Heart right ventricle (tissue), 16 donors: ENCODE measurements around the gene GDPD3. TPM values are rescaled to one million over a fixed set of nuclear protein-coding genes. Genes with fewer than 3 reads are reported as not detected.

Experiments used
- ATAC-seq, 8 donors: fragments of 200-7000 bp; cut with Tn5 transposase; one replicate each; pipeline ENCODE4 v1.9.1; 2020; ENCODE audit warnings: mild to moderate bottlenecking in 8 of 8, moderate library complexity in 8 of 8, moderate number of reproducible peaks in 1 of 8
- DNase-seq, 2 donors: peaks; one replicate each; pipeline ENCODE4 v3.0.0-alpha.2; 2020
- H3K27ac ChIP-seq, 10 donors: fragments of 200-600 bp; sonication (generic) in 2 of 10; one replicate each; pipeline versions ENCODE4 v1.5.0 to v1.8.0; 2020 to 2022; ENCODE audit warnings: mild to moderate bottlenecking in 3 of 10
- H3K27me3 ChIP-seq, 7 donors: fragments of 200-600 bp; one replicate each; pipeline ENCODE4 v1.8.0; 2021 to 2022; ENCODE audit warnings: mild to moderate bottlenecking in 2 of 7
- H3K36me3 ChIP-seq, 9 donors: fragments of 200-600 bp; sonication (generic) in 1 of 9; one replicate each; pipeline versions ENCODE4 v1.5.0 to v1.8.0; 2020 to 2022; ENCODE audit warnings: mild to moderate bottlenecking in 2 of 9
- H3K4me1 ChIP-seq, 9 donors: fragments of 200-600 bp; sonication (generic) in 1 of 9; one replicate each; pipeline versions ENCODE4 v1.5.0 to v1.8.0; 2020 to 2022; ENCODE audit warnings: mild to moderate bottlenecking in 4 of 9
- H3K4me3 ChIP-seq, 10 donors: fragments of 200-600 bp; sonication (generic) in 2 of 10; one replicate each; pipeline versions ENCODE4 v1.5.0 to v1.8.0; 2020 to 2022; ENCODE audit warnings: mild to moderate bottlenecking in 7 of 10, moderate library complexity in 2 of 10
- H3K9me3 ChIP-seq, 11 donors: fragments of 200-600 bp in 10 of 11; sonication (generic) in 2 of 11; one replicate each; pipeline versions ENCODE4 v1.5.0 to v1.8.0; 2013 to 2022; ENCODE audit warnings: mild to moderate bottlenecking in 2 of 11, control low read depth in 1 of 11, moderate library complexity in 1 of 11
- WGBS, 2 donors: extraction: QIAGEN DNeasy Blood & Tissue Kit; methylation state at CpG; one replicate each; pipeline ENCODE4 v1.1.7; 2013; ENCODE audit warnings: inconsistent platforms in 1 of 2; 5-methylcytosine and 5-hydroxymethylcytosine counted together
- intact Hi-C, 10 donors: fragments of 100-400 bp; cut with DNase I; formaldehyde crosslinking; loops; one replicate each; pipeline versions ENCODE4 v1.11.1 to v1.14.2; 2022
- polyA plus RNA-seq, 2 donors: library from polyadenylated mRNA; stranded (reverse); fragments of 200-250 nt; gene quantifications; one replicate each; pipeline ENCODE4 v1.2.3, GENCODE V29; 2013
- total RNA-seq, 10 donors: library from RNA; stranded (reverse); fragmentation: NEBNext Ultra II Directional in 3 of 10; extraction: Animal tissue kit (Norgen Biotek cat#: 25700) in 3 of 10; gene quantifications; one replicate each; pipeline versions ENCODE4 v1.2.1 to v1.2.4, GENCODE V29; 2021 to 2023
- TF ChIP-seq, protein P1 (sequence below), 9 donors: fragments of 200-600 bp; sonication (generic) in 2 of 9; IDR thresholded peaks; one replicate each; pipeline versions ENCODE4 v1.5.0 to v1.8.0; 2021 to 2022; ENCODE audit warnings: antibody characterized with exemption in 9 of 9, mild to moderate bottlenecking in 5 of 9, moderate library complexity in 1 of 9
- donor health status: Arrhythmogenic right ventricular cardiomyopathy.
- donor health status: ischemic (EF 13 %, LVEDD 7.1; RV severe dilation, severe dysfunction).
- donor health status: healthy with polysubstance abuse.
- donor health status: DM: no; HTN: yes; CAD: no.
- donor health status: DM: no; HTN: no; CAD: no.
- donor health status: ischemic (EF 25% LVEDD 6.9; RV normal size, moderate dysfunction).
- donor health status: ischemic (EF 25% LVEDD 5.7; RV mildly dilated, moderate dysfunction).
- donor health status: healthy.
- donor health status: DM: yes; HTN: yes; CAD: no.
- donor health status: Ischemic cardiomyopathy.
- donor health status: ischemic (EF 35%, LVEDD 5.7; RV mildly dilated, moderate dysfunction).
- donor health status: nonischemic (EF 11% LVEDD 7.7; RV severe dilation, severe dysfunction).
- donor health status: DM: yes; HTN: yes; CAD: no.
- donor health status: PGD.
- donor health status: ischemic (EF 29% LVEDD 5.4; RV normal size, mild dysfunction).
- donor health status: nonischemic (EF 23%, LVEDD 6.1; RV moderate dilation, normal function).

The GDPD3 gene
- total and polyA plus RNA-seq, 12 donors, result 0.85 to 6.4 (median 1.5) TPM

DNA sequence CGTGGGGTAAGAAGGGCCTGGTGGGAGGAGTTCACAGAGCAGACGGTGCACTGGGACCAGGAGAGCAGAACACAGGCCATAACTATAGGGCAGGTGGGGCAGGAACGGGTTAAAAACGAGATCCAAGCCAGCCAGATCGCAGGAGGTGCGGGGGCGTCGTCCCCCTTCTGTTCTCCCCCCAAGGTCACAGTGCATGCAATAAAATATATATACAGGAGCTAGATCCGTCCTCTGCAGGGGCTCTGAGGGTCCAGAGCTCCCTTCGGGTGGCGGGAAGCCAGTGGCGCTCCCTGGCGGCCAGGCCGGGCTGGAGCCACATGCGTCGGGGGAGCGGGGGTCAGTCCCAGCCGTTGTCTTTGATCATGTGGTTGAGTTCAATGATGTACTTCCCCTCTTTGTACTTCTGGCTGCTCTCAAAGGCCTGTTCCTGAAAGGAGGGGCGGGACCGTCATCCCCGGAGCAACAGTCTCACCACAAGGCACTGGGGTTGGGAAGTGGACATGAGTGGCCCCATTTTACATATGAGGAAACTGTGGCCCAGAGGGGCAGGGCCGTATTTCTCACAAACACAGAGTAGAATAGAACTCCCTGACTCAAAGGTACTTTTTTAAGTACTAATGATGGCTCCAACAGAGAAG, 20.8 kb downstream of the GDPD3 start:
- H3K36me3 ChIP-seq, result peaks cover 0 to 23% (median 13%) of the 10 kb centered on the region in 9 donors
- H3K4me3 ChIP-seq, result peak overlapping the region in 9 of 10 donors; percentile 39 to 65 (median 58)
- WGBS, 2 donors, result 9 to 13% methylated on average over 22 of the region's 22 CpGs
- H3K27me3 ChIP-seq, result no peaks in the 10 kb centered on the region
- H3K27ac ChIP-seq, result peak overlapping the region; percentile 39 to 95 (median 88)
- intact Hi-C loops, result loop anchor here in 4 of 10 donors (2.0 to 10.0 kb wide), 2 partner anchors 28 to 312 kb away; partner anchors contain the start of genes ZNF771 (in 3 of the 4) and ALDOA (in 1 of the 4)
- DNase-seq, result peak; percentile 82 to 88
- TF ChIP-seq, protein P1, sequence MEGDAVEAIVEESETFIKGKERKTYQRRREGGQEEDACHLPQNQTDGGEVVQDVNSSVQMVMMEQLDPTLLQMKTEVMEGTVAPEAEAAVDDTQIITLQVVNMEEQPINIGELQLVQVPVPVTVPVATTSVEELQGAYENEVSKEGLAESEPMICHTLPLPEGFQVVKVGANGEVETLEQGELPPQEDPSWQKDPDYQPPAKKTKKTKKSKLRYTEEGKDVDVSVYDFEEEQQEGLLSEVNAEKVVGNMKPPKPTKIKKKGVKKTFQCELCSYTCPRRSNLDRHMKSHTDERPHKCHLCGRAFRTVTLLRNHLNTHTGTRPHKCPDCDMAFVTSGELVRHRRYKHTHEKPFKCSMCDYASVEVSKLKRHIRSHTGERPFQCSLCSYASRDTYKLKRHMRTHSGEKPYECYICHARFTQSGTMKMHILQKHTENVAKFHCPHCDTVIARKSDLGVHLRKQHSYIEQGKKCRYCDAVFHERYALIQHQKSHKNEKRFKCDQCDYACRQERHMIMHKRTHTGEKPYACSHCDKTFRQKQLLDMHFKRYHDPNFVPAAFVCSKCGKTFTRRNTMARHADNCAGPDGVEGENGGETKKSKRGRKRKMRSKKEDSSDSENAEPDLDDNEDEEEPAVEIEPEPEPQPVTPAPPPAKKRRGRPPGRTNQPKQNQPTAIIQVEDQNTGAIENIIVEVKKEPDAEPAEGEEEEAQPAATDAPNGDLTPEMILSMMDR (IDR thresholded peaks at IDR 0.05), result peak; percentile 39 to 83 (median 70)
- H3K9me3 ChIP-seq, result peaks cover 0 to 12% (median 7%) of the 10 kb centered on the region in 11 donors
- H3K4me1 ChIP-seq, result peaks cover 7 to 70% (median 45%) of the 10 kb centered on the region in 9 donors
- ATAC-seq, result peak; percentile 46 to 82 (median 70)

DNA sequence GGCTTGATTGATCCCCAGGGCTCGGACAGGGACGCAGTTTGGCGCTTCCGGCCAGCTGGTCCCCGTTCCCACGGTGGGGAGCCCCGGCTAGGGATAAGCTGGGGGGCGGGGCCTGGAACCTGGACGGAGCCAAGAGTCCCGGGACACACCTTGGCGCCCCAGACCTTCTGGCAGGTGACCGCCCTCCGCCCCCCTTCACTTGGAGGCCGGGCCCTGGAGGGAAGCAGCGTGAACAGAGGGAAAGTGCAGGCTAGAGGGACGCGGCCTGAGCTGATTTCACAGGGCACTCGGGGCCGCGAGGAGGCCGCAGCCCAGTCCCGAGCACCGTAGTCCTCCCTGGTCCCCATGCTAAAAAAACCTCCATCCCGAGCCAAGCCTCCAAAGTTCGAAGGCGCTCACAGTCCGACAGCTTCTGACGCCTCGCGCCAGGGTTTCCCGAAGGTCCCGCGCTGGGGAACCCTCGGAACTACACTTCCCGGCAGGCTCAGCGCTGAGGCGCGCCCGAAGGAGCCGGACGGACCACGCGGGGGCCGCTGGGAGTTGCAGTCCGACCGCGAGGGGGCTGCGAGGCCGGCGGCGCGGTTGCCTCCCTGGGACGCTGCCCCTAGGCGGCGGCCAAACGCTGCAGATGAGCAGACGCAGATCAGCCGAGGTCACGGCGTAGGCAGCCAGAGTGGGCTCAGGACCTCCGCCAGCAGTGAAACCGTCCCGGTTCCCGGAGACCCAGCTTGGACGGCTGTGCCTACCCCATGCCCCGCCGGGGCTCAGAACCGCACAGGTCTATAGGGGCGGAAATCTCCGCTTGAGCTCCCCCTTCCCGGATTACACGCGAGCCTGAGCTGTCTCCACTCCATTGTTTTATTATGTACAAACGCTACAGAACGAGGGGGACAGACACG, 21.6 kb downstream of the GDPD3 start, which contains the start of gene TBX6:
TBX6 (minus strand) TSS at position 451 of the 899 bp plus-strand sequence. CDS start 731 bp downstream, outside the sequence.
- H3K4me1 ChIP-seq, result peaks cover 7 to 78% (median 45%) of the 10 kb centered on the region in 9 donors
- WGBS, 2 donors, result 0 to 1% methylated on average over 75 to 76 of the region's 76 CpGs

DNA sequence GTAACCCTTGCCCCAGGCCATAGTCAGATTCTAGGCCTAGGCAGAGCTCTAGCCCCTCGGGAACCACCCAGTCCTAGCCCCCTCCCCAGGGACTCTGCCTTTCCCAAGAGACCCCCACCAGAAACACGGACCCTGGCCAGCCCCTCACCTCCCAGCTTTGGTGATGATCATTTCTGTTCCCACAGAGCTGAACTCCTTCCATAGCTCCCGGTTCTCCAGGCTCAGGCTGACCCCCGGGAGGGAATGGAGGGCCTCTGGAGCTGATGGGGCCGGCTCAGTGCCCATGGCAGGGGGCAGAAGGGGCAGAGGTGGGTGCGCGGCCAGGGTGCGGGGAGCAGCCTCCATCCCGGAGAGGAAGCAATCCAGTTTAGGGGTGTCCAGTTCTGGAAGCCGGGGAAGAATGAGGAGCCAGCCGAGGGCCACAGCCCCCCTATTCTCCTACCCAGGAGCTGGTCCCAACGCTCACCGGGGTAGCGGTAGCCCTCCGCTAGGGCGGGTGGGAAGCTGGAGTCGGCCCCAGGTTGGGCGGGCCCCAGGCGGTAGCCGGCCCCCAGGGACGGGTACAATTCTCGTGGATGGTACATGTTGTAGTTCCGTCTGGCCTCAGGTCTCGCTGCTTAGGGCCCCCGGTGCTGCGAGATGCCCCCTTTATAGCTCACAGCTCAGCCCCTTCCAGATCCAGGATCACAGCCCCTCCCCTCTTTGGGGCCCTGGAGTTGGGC, 22.6 kb downstream of the GDPD3 start:
- no peaks in the 10 kb centered on the region for H3K9me3 ChIP-seq
- peak overlapping the region in 9 of 10 donors; percentile 81 to 95 (median 89) for H3K27ac ChIP-seq
- peaks cover 7 to 80% (median 45%) of the 10 kb centered on the region in 9 donors for H3K4me1 ChIP-seq
- H3K36me3 ChIP-seq, result peaks cover 0 to 29% (median 13%) of the 10 kb centered on the region in 9 donors
- WGBS, 2 donors, result 68 to 72% methylated on average over 26 of the region's 26 CpGs
- no peaks in the 10 kb centered on the region for H3K27me3 ChIP-seq
- intact Hi-C loops, result loop anchor here in 3 of 10 donors (10.0 kb wide), 1 partner anchor 314 kb away; the partner anchor contains the start of gene ZNF771 (in 3 of the 3)
- ATAC-seq, result no peak
- no peak for DNase-seq
- TF ChIP-seq, protein P1 (IDR thresholded peaks at IDR 0.05), result no peak
- H3K4me3 ChIP-seq, result peak overlapping the region in 9 of 10 donors; percentile 39 to 65 (median 58)

More for the DNA sequence above, 21.6 kb downstream of the GDPD3 start, which contains the start of gene TBX6:
- Histone ChIP-seq H3K9me3 (peaks cover 0 to 5% (median under 1%) of the 10 kb centered on the region in 11 donors), H3K27ac (peak within 1 kb of the TSS; percentile 39 to 95 (median 88)), H3K27me3 (no peaks in the 10 kb centered on the region), H3K36me3 (peaks cover 0 to 23% (median 13%) of the 10 kb centered on the region in 9 donors), H3K4me3 (peak within 1 kb of the TSS; percentile 39 to 65 (median 56))
- DNase-seq (peak; percentile 92 to 95), ATAC-seq (peak; percentile 90 to 94 (median 92))
- intact Hi-C loops, result loop anchor here in 4 of 10 donors (2.0 to 10.0 kb wide), 2 partner anchors 27 to 313 kb away; partner anchors contain the start of genes ZNF771 (in 3 of the 4) and ALDOA (in 1 of the 4)
- TF ChIP-seq, protein P1 (IDR thresholded peaks at IDR 0.05), result peak; percentile 68 to 95 (median 79)
